Kidney (tissue), 14 donors: Measurements from ENCODE around the gene HASPIN. TPM values are rescaled to one million over a fixed set of nuclear protein-coding genes. Genes with fewer than 3 reads are reported as not detected.

ENCODE experiments used
- DNase-seq, 5 donors: peaks; one replicate each; pipeline ENCODE4 v3.0.0-alpha.2; 2013 to 2020
- FAIRE-seq: peaks from 2 replicates; lab custom pipeline; 2012; peaks lifted over from hg19 to GRCh38; lab: Jason Lieb, UNC
- H3K27ac ChIP-seq, 2 donors: one replicate each; pipeline ENCODE4 v1.7.0; 2013; ENCODE audit warnings: low read depth in 2 of 2, low read length in 2 of 2, inconsistent platforms in 1 of 2
- H3K27me3 ChIP-seq: one replicate; pipeline ENCODE4 v1.7.1; 2013; ENCODE audit warnings: low read length, inconsistent platforms; ENCODE audit not compliant: control insufficient read depth, insufficient read depth
- H3K36me3 ChIP-seq, 3 donors: one replicate each; pipeline versions ENCODE4 v1.7.0 to v1.7.1; 2013; ENCODE audit warnings: low read length in 3 of 3, control low read depth in 1 of 3, inconsistent platforms in 1 of 3; ENCODE audit not compliant: insufficient read depth in 3 of 3, control insufficient read depth in 2 of 3
- H3K4me1 ChIP-seq, 3 donors: one replicate each; pipeline versions ENCODE4 v1.7.0 to v1.7.1; 2013; ENCODE audit warnings: low read length in 3 of 3, inconsistent platforms in 1 of 3, low read depth in 1 of 3; ENCODE audit not compliant: control insufficient read depth in 2 of 3, insufficient read depth in 2 of 3
- H3K4me3 ChIP-seq, 3 donors: one replicate each; pipeline versions ENCODE4 v1.7.0 to v1.8.1; 2013; ENCODE audit warnings: low read length in 3 of 3, control low read depth in 1 of 3, inconsistent platforms in 1 of 3
- H3K9ac ChIP-seq, 3 donors: one replicate each; pipeline versions ENCODE4 v1.7.0 to v1.7.1; 2013; ENCODE audit warnings: low read length in 3 of 3, control low read depth in 1 of 3, inconsistent platforms in 1 of 3
- H3K9me3 ChIP-seq, 3 donors: one replicate each; pipeline versions ENCODE4 v1.7.0 to v1.7.1; 2013; ENCODE audit warnings: low read length in 3 of 3, control low read depth in 1 of 3, inconsistent platforms in 1 of 3; ENCODE audit not compliant: control insufficient read depth in 2 of 3, insufficient read depth in 1 of 3
- intact Hi-C: fragments of 100-400 bp; cut with DNase I; formaldehyde crosslinking; loops from one replicate; pipeline ENCODE4 v1.11.1; 2022
- polyA plus RNA-seq: library from polyadenylated mRNA; stranded (reverse); fragments of 350-450 nt; fragmentation: Illumina TruSeq; extraction: RNeasy Lipid Tissue Mini Kit (QIAGEN cat#74804); gene quantifications from one replicate; pipeline ENCODE4 v1.2.3, GENCODE V29; 2014; ENCODE audit warnings: low read depth, low replicate concordance; ENCODE audit not compliant: insufficient read depth
- total RNA-seq: library from RNA; stranded (reverse); fragmentation: NEBNext Ultra II Directional; extraction: Animal tissue kit (Norgen Biotek cat#: 25700); gene quantifications from one replicate; pipeline ENCODE4 v1.2.1, GENCODE V29; 2021
- TF ChIP-seq, protein P1 (sequence below): IDR thresholded peaks from 3 replicates; pipeline ENCODE4 v1.5.1; 2012; ENCODE audit warnings: mild to moderate bottlenecking, moderate library complexity, borderline replicate concordance; ENCODE audit not compliant: insufficient read depth; ENCODE audit errors: extremely low read depth
- donor health status: control.
- donor health status: control.
- donor health status: control.
- donor health status: control.
- donor health status: control.
- donor health status: DM: yes; HTN: yes; CAD: no.
- donor health status: Normal renal cell carcinoma (clear cell type).

Gene HASPIN
- total and polyA plus RNA-seq, 2 donors from 2014 or later: 0.38 TPM; not detected in 1

DNA sequence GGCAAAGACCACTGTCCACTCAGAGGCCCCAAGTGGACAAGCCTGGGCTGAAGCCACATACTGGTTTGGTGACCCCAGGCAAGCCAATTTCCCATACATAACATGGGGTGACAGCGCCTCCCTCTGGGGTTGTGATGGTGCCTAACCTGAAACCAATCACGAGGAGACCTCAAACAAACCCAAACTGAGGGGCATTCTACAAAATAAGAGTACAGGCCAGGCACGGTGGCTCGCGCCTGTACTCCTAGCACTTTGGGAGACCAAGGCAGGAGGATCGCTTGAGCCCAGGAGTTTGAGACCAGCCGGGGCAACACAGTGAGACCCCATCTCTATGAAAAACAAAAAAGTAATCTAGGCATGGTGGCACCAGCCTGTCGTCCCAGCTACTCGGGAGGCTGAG is 31.4 kb upstream of the HASPIN start:
- Histone ChIP-seq H3K9me3 (no peaks in the 10 kb centered on the region), H3K4me3 (no peak overlapping the region), H3K36me3 (no peaks in the 10 kb centered on the region), H3K4me1 (peaks cover 0 to 3% (median 0%) of the 10 kb centered on the region in 3 donors), H3K27me3 (no peaks in the 10 kb centered on the region), H3K27ac (no peak overlapping the region), H3K9ac (no peak overlapping the region)
- TF ChIP-seq, protein P1, sequence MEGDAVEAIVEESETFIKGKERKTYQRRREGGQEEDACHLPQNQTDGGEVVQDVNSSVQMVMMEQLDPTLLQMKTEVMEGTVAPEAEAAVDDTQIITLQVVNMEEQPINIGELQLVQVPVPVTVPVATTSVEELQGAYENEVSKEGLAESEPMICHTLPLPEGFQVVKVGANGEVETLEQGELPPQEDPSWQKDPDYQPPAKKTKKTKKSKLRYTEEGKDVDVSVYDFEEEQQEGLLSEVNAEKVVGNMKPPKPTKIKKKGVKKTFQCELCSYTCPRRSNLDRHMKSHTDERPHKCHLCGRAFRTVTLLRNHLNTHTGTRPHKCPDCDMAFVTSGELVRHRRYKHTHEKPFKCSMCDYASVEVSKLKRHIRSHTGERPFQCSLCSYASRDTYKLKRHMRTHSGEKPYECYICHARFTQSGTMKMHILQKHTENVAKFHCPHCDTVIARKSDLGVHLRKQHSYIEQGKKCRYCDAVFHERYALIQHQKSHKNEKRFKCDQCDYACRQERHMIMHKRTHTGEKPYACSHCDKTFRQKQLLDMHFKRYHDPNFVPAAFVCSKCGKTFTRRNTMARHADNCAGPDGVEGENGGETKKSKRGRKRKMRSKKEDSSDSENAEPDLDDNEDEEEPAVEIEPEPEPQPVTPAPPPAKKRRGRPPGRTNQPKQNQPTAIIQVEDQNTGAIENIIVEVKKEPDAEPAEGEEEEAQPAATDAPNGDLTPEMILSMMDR: no peak
- DNase-seq: no peak
- intact Hi-C loops: no loop called here
- FAIRE-seq: no peak

- no peak overlapping the region for H3K9ac ChIP-seq
- peaks cover 0 to 3% (median 0%) of the 10 kb centered on the region in 3 donors for H3K4me1 ChIP-seq
- no peak for FAIRE-seq
- no peaks in the 10 kb centered on the region for H3K36me3 ChIP-seq
- TF ChIP-seq, protein P1: no peak
- no peaks in the 10 kb centered on the region for H3K27me3 ChIP-seq
- DNase-seq: no peak
- H3K4me3 ChIP-seq: no peak overlapping the region
- H3K9me3 ChIP-seq: no peaks in the 10 kb centered on the region
- intact Hi-C loops: no loop called here
- H3K27ac ChIP-seq: no peak overlapping the region
Measured at GRCh38 chr17:3693141-3693540, 30.6 kb upstream of the HASPIN start.

GRCh38 chr17:3693829-3694231 is 29.9 kb upstream of the HASPIN start:
- Histone ChIP-seq H3K4me3 (no peak overlapping the region), H3K36me3 (no peaks in the 10 kb centered on the region), H3K9me3 (peaks cover 0 to 3% (median 0%) of the 10 kb centered on the region in 3 donors), H3K27ac (no peak overlapping the region), H3K27me3 (no peaks in the 10 kb centered on the region), H3K4me1 (peaks cover 0 to 3% (median 0%) of the 10 kb centered on the region in 3 donors), H3K9ac (no peak overlapping the region)
- TF ChIP-seq, protein P1: no peak
- no peak for DNase-seq
- intact Hi-C loops: no loop called here
- no peak for FAIRE-seq
